Heart left ventricle (tissue), 16 donors: Measurements from ENCODE around the gene HEATR9. TPM values are rescaled to one million over a fixed set of nuclear protein-coding genes. Genes with fewer than 3 reads are reported as not detected.

Experiments
- ATAC-seq, 4 donors: fragments of 200-7000 bp; cut with Tn5 transposase; one replicate each; pipeline ENCODE4 v1.9.1; 2020 to 2022; ENCODE audit warnings: moderate library complexity in 4 of 4, mild to moderate bottlenecking in 3 of 4, moderate number of reproducible peaks in 1 of 4
- DNase-seq, 5 donors: peaks; one replicate each; pipeline ENCODE4 v3.0.0-alpha.2; 2020
- H3K27ac ChIP-seq, 12 donors: fragments of 200-600 bp; sonication (generic) in 4 of 12; one replicate each; pipeline versions ENCODE4 v1.5.0 to v1.8.0; 2016 to 2022; ENCODE audit warnings: mild to moderate bottlenecking in 2 of 12
- H3K27me3 ChIP-seq, 9 donors: fragments of 200-600 bp; sonication (generic) in 2 of 9; one replicate each; pipeline versions ENCODE4 v1.5.1 to v1.8.0; 2016 to 2022; ENCODE audit warnings: mild to moderate bottlenecking in 3 of 9
- H3K36me3 ChIP-seq, 9 donors: fragments of 200-600 bp; sonication (generic) in 2 of 9; one replicate each; pipeline versions ENCODE4 v1.5.0 to v1.8.0; 2018 to 2022; ENCODE audit warnings: mild to moderate bottlenecking in 2 of 9
- H3K4me1 ChIP-seq, 12 donors: fragments of 200-600 bp; sonication (generic) in 4 of 12; one replicate each; pipeline versions ENCODE4 v1.5.0 to v1.8.0; 2016 to 2022; ENCODE audit warnings: mild to moderate bottlenecking in 3 of 12
- H3K4me3 ChIP-seq, 12 donors: fragments of 200-600 bp; sonication (generic) in 4 of 12; one replicate each; pipeline versions ENCODE4 v1.5.0 to v1.8.0; 2017 to 2022; ENCODE audit warnings: mild to moderate bottlenecking in 9 of 12, moderate library complexity in 4 of 12
- H3K9me3 ChIP-seq, 12 donors: fragments of 200-600 bp; sonication (generic) in 4 of 12; one replicate each; pipeline versions ENCODE4 v1.5.0 to v1.8.0; 2016 to 2022; ENCODE audit warnings: mild to moderate bottlenecking in 1 of 12
- POLR2A ChIP-seq, 2 donors: fragments of 450-650 bp; IDR thresholded peaks; one replicate each; pipeline ENCODE4 v1.6.1; 2017; ENCODE audit warnings: antibody characterized with exemption in 2 of 2, mild to moderate bottlenecking in 2 of 2, moderate library complexity in 2 of 2
- WGBS, 4 donors: extraction: QIAGEN DNeasy Blood & Tissue Kit in 2 of 4; methylation state at CpG; one replicate each; pipeline versions ENCODE4 v1.1.5 to v1.1.7; 2013 to 2018; 5-methylcytosine and 5-hydroxymethylcytosine counted together
- intact Hi-C, 10 donors: fragments of 100-400 bp; cut with DNase I; formaldehyde crosslinking; loops; one replicate each; pipeline versions ENCODE4 v1.11.1 to v1.14.2; 2022
- polyA plus RNA-seq, 2 donors: library from polyadenylated mRNA; stranded (reverse); fragments of 200-250 nt; gene quantifications; one replicate each; pipeline ENCODE4 v1.2.3, GENCODE V29; 2013
- total RNA-seq, 9 donors: library from RNA; depleted of rRNA in 2 of 9; stranded (reverse); fragments of >200 nt in 2 of 9; fragmentation: NEBNext Ultra II Directional in 3 of 9; extraction: Animal tissue kit (Norgen Biotek cat#: 25700) in 3 of 9; gene quantifications; one replicate each; pipeline versions ENCODE4 v1.1.0 to v1.2.4, GENCODE V29; 2016 to 2023
- TF ChIP-seq, protein P1 (sequence below), 12 donors: fragments of 200-600 bp; sonication (generic) in 4 of 12; IDR thresholded peaks; one replicate each; pipeline versions ENCODE4 v1.5.0 to v1.8.0; 2018 to 2022; ENCODE audit warnings: antibody characterized with exemption in 12 of 12, mild to moderate bottlenecking in 5 of 12
- donor health status: ischemic (EF 13 %, LVEDD 7.1; RV severe dilation, severe dysfunction).
- donor health status: healthy with polysubstance abuse.
- donor health status: DM: no; HTN: yes; CAD: no.
- donor health status: DM: no; HTN: no; CAD: no.
- donor health status: ischemic (EF 25% LVEDD 6.9; RV normal size, moderate dysfunction).
- donor health status: ischemic (EF 25% LVEDD 5.7; RV mildly dilated, moderate dysfunction).
- donor health status: healthy.
- donor health status: DM: yes; HTN: yes; CAD: no.
- donor health status: ischemic (EF 35%, LVEDD 5.7; RV mildly dilated, moderate dysfunction).
- donor health status: nonischemic (EF 11% LVEDD 7.7; RV severe dilation, severe dysfunction).
- donor health status: DM: yes; HTN: yes; CAD: no.
- donor health status: PGD.
- donor health status: ischemic (EF 29% LVEDD 5.4; RV normal size, mild dysfunction).
- donor health status: nonischemic (EF 23%, LVEDD 6.1; RV moderate dilation, normal function).

Gene HEATR9
- total and polyA plus RNA-seq, 11 donors: 0.11 TPM; not detected in 9

DNA sequence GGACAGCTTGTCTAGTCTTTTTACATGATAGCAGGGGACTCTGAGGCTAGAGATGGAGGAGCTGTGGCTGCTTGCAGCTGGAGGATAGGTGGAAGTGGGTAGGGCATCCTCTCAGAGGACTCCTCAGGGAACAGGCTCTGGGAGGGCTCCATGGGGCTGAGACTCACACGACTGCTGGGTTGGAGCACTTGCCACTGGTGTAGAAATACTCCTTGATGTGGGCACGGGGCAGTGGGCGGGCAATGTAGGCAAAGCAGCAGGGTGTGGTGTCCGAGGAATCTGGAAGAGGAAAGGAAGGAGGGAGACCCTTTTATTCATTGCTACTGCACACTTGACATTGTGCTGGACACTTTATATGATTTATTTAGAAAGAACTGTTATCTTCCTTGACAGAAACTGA, 9.7 kb upstream of the HEATR9 start:
- no peaks in the 10 kb centered on the region for H3K27me3 ChIP-seq
- no peaks in the 10 kb centered on the region for H3K9me3 ChIP-seq
- DNase-seq (no peak), ATAC-seq (no peak)
- H3K27ac ChIP-seq: peak overlapping the region in 1 of 12 donors; percentile 53
- intact Hi-C loops: no loop called here
- no peaks in the 10 kb centered on the region for H3K36me3 ChIP-seq
- WGBS, 4 donors: 68 to 78% (median 75%) methylated on average over 4 of the region's 4 CpGs
- peaks cover 0 to 26% (median 0%) of the 10 kb centered on the region in 12 donors for H3K4me1 ChIP-seq
- no peak for TF ChIP-seq POLR2A (IDR thresholded peaks at IDR 0.05)
- TF ChIP-seq, protein P1, sequence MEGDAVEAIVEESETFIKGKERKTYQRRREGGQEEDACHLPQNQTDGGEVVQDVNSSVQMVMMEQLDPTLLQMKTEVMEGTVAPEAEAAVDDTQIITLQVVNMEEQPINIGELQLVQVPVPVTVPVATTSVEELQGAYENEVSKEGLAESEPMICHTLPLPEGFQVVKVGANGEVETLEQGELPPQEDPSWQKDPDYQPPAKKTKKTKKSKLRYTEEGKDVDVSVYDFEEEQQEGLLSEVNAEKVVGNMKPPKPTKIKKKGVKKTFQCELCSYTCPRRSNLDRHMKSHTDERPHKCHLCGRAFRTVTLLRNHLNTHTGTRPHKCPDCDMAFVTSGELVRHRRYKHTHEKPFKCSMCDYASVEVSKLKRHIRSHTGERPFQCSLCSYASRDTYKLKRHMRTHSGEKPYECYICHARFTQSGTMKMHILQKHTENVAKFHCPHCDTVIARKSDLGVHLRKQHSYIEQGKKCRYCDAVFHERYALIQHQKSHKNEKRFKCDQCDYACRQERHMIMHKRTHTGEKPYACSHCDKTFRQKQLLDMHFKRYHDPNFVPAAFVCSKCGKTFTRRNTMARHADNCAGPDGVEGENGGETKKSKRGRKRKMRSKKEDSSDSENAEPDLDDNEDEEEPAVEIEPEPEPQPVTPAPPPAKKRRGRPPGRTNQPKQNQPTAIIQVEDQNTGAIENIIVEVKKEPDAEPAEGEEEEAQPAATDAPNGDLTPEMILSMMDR (IDR thresholded peaks at IDR 0.05): no peak
- peak overlapping the region in 1 of 12 donors; percentile 44 for H3K4me3 ChIP-seq

DNA sequence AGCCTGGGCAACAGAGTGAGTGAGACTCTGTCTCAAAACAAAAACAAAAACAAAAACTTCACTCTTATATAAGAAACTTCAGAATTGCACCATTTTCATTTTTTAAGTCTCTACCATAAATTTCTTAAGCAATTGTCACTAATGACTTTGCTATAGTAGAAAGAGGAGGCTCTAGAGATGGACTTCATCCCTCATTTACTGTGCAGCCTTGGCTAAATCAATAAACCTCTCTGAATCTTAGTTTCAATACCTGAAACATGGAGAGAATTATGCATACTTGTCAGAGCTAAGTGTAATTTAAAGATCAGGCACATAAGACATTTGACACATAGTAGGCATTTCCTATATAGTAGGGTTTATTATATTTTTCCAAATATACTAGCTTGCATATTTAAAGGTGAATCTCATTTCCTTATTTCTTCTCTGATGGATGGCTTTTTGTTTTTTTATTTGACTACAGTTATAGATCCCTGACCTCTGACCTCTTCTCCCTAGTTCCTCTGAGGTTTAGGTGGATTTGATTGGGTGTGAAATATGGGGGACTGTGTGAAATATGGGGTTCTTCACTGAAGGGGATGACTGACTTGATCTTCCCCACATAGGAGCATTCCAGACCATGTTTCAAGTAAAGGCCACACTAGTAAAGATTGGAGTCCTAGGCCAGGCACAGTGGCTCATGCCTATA, 8.8 kb upstream of the HEATR9 start:
- peaks cover 0 to 26% (median 0%) of the 10 kb centered on the region in 12 donors for H3K4me1 ChIP-seq

GRCh38 chr17:35876534-35876933, 7.8 kb upstream of the HEATR9 start:
- Histone ChIP-seq H3K27me3 (no peaks in the 10 kb centered on the region), H3K36me3 (no peaks in the 10 kb centered on the region), H3K4me1 (peaks cover 0 to 26% (median 0%) of the 10 kb centered on the region in 12 donors), H3K9me3 (no peaks in the 10 kb centered on the region), H3K27ac (peak overlapping the region in 1 of 12 donors; percentile 53), H3K4me3 (peak overlapping the region in 1 of 12 donors; percentile 44)
- no peak for TF ChIP-seq POLR2A (IDR thresholded peaks at IDR 0.05)
- TF ChIP-seq, protein P1 (IDR thresholded peaks at IDR 0.05): no peak
- ATAC-seq (no peak), DNase-seq (no peak)
- 82 to 90% (median 86%) methylated on average over 3 of the region's 3 CpGs for WGBS, 4 donors
- intact Hi-C loops: no loop called here

More for the DNA sequence above, 8.8 kb upstream of the HEATR9 start:
- no peak for DNase-seq
- no peak overlapping the region for H3K27ac ChIP-seq
- no peaks in the 10 kb centered on the region for H3K36me3 ChIP-seq
- H3K27me3 ChIP-seq: no peaks in the 10 kb centered on the region
- no peaks in the 10 kb centered on the region for H3K9me3 ChIP-seq
- ATAC-seq: no peak
- intact Hi-C loops: no loop called here
- H3K4me3 ChIP-seq: peak overlapping the region in 1 of 12 donors; percentile 44
- no peak for TF ChIP-seq POLR2A (IDR thresholded peaks at IDR 0.05)
- TF ChIP-seq, protein P1 (IDR thresholded peaks at IDR 0.05): no peak

DNA sequence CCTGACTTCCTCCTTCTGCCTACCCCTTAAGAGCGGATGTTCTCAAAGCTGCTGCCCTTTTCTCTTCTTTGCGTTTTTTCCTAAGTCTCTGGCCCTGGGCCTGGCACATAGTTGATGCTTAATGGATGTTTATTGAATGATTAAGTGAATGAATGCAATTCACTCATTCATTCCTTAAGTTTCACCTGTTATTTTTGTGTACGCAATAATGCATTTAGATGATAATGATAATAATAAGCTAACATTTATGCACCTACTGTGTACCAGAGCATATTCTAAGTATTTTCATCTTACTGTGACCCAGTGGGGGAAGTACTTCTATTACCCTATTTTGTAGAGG, 7.1 kb upstream of the HEATR9 start:
- Histone ChIP-seq H3K4me3 (peak overlapping the region in 1 of 12 donors; percentile 44), H3K9me3 (no peaks in the 10 kb centered on the region), H3K27me3 (no peaks in the 10 kb centered on the region), H3K27ac (peak overlapping the region in 1 of 12 donors; percentile 53), H3K4me1 (peaks cover 0 to 21% (median 0%) of the 10 kb centered on the region in 12 donors), H3K36me3 (no peaks in the 10 kb centered on the region)
- TF ChIP-seq, protein P1 (IDR thresholded peaks at IDR 0.05): no peak
- TF ChIP-seq POLR2A (IDR thresholded peaks at IDR 0.05): no peak
- 60 to 75% (median 64%) methylated on average over 3 of the region's 3 CpGs for WGBS, 4 donors
- intact Hi-C loops: no loop called here
- no peak for DNase-seq
- no peak for ATAC-seq
